Heart right ventricle (tissue), 16 donors: ENCODE data around the gene ZNF652. TPM values are rescaled to one million over a fixed set of nuclear protein-coding genes. Genes with fewer than 3 reads are reported as not detected.
"Not testable (repeated sequence)": the region's sequence is repeated elsewhere in the genome, so short reads cannot be mapped to it uniquely, and the experiment has no call there.

Experiments
- ATAC-seq, 8 donors: fragments of 200-7000 bp; cut with Tn5 transposase; one replicate each; pipeline ENCODE4 v1.9.1; 2020; ENCODE audit warnings: mild to moderate bottlenecking in 8 of 8, moderate library complexity in 8 of 8, moderate number of reproducible peaks in 1 of 8
- DNase-seq, 2 donors: peaks; one replicate each; pipeline ENCODE4 v3.0.0-alpha.2; 2020
- H3K27ac ChIP-seq, 10 donors: fragments of 200-600 bp; sonication (generic) in 2 of 10; one replicate each; pipeline versions ENCODE4 v1.5.0 to v1.8.0; 2020 to 2022; ENCODE audit warnings: mild to moderate bottlenecking in 3 of 10
- H3K27me3 ChIP-seq, 7 donors: fragments of 200-600 bp; one replicate each; pipeline ENCODE4 v1.8.0; 2021 to 2022; ENCODE audit warnings: mild to moderate bottlenecking in 2 of 7
- H3K36me3 ChIP-seq, 9 donors: fragments of 200-600 bp; sonication (generic) in 1 of 9; one replicate each; pipeline versions ENCODE4 v1.5.0 to v1.8.0; 2020 to 2022; ENCODE audit warnings: mild to moderate bottlenecking in 2 of 9
- H3K4me1 ChIP-seq, 9 donors: fragments of 200-600 bp; sonication (generic) in 1 of 9; one replicate each; pipeline versions ENCODE4 v1.5.0 to v1.8.0; 2020 to 2022; ENCODE audit warnings: mild to moderate bottlenecking in 4 of 9
- H3K4me3 ChIP-seq, 10 donors: fragments of 200-600 bp; sonication (generic) in 2 of 10; one replicate each; pipeline versions ENCODE4 v1.5.0 to v1.8.0; 2020 to 2022; ENCODE audit warnings: mild to moderate bottlenecking in 7 of 10, moderate library complexity in 2 of 10
- H3K9me3 ChIP-seq, 11 donors: fragments of 200-600 bp in 10 of 11; sonication (generic) in 2 of 11; one replicate each; pipeline versions ENCODE4 v1.5.0 to v1.8.0; 2013 to 2022; ENCODE audit warnings: mild to moderate bottlenecking in 2 of 11, control low read depth in 1 of 11, moderate library complexity in 1 of 11
- WGBS, 2 donors: extraction: QIAGEN DNeasy Blood & Tissue Kit; methylation state at CpG; one replicate each; pipeline ENCODE4 v1.1.7; 2013; ENCODE audit warnings: inconsistent platforms in 1 of 2; 5-methylcytosine and 5-hydroxymethylcytosine counted together
- intact Hi-C, 10 donors: fragments of 100-400 bp; cut with DNase I; formaldehyde crosslinking; loops; one replicate each; pipeline versions ENCODE4 v1.11.1 to v1.14.2; 2022
- polyA plus RNA-seq, 2 donors: library from polyadenylated mRNA; stranded (reverse); fragments of 200-250 nt; gene quantifications; one replicate each; pipeline ENCODE4 v1.2.3, GENCODE V29; 2013
- total RNA-seq, 10 donors: library from RNA; stranded (reverse); fragmentation: NEBNext Ultra II Directional in 3 of 10; extraction: Animal tissue kit (Norgen Biotek cat#: 25700) in 3 of 10; gene quantifications; one replicate each; pipeline versions ENCODE4 v1.2.1 to v1.2.4, GENCODE V29; 2021 to 2023
- TF ChIP-seq, protein P1 (sequence below), 9 donors: fragments of 200-600 bp; sonication (generic) in 2 of 9; IDR thresholded peaks; one replicate each; pipeline versions ENCODE4 v1.5.0 to v1.8.0; 2021 to 2022; ENCODE audit warnings: antibody characterized with exemption in 9 of 9, mild to moderate bottlenecking in 5 of 9, moderate library complexity in 1 of 9
- donor health status: Arrhythmogenic right ventricular cardiomyopathy.
- donor health status: ischemic (EF 13 %, LVEDD 7.1; RV severe dilation, severe dysfunction).
- donor health status: healthy with polysubstance abuse.
- donor health status: DM: no; HTN: yes; CAD: no.
- donor health status: DM: no; HTN: no; CAD: no.
- donor health status: ischemic (EF 25% LVEDD 6.9; RV normal size, moderate dysfunction).
- donor health status: ischemic (EF 25% LVEDD 5.7; RV mildly dilated, moderate dysfunction).
- donor health status: healthy.
- donor health status: DM: yes; HTN: yes; CAD: no.
- donor health status: Ischemic cardiomyopathy.
- donor health status: ischemic (EF 35%, LVEDD 5.7; RV mildly dilated, moderate dysfunction).
- donor health status: nonischemic (EF 11% LVEDD 7.7; RV severe dilation, severe dysfunction).
- donor health status: DM: yes; HTN: yes; CAD: no.
- donor health status: PGD.
- donor health status: ischemic (EF 29% LVEDD 5.4; RV normal size, mild dysfunction).
- donor health status: nonischemic (EF 23%, LVEDD 6.1; RV moderate dilation, normal function).

ZNF652 gene
- total and polyA plus RNA-seq, 12 donors: 5.2 to 35.6 (median 19.6) TPM

GRCh38 chr17:49280061-49280460 is 82.0 kb downstream of the ZNF652 start:
- peaks cover 0 to 6% (median 0%) of the 10 kb centered on the region in 11 donors for H3K9me3 ChIP-seq
- no peak overlapping the region for H3K27ac ChIP-seq
- DNase-seq (no peak), ATAC-seq (no peak)
- H3K27me3 ChIP-seq: no peaks in the 10 kb centered on the region
- H3K4me3 ChIP-seq: no peak overlapping the region
- intact Hi-C loops: no loop called here
- H3K36me3 ChIP-seq: no peaks in the 10 kb centered on the region
- 92 to 95% methylated on average over 5 of the region's 5 CpGs for WGBS, 2 donors
- TF ChIP-seq, protein P1, sequence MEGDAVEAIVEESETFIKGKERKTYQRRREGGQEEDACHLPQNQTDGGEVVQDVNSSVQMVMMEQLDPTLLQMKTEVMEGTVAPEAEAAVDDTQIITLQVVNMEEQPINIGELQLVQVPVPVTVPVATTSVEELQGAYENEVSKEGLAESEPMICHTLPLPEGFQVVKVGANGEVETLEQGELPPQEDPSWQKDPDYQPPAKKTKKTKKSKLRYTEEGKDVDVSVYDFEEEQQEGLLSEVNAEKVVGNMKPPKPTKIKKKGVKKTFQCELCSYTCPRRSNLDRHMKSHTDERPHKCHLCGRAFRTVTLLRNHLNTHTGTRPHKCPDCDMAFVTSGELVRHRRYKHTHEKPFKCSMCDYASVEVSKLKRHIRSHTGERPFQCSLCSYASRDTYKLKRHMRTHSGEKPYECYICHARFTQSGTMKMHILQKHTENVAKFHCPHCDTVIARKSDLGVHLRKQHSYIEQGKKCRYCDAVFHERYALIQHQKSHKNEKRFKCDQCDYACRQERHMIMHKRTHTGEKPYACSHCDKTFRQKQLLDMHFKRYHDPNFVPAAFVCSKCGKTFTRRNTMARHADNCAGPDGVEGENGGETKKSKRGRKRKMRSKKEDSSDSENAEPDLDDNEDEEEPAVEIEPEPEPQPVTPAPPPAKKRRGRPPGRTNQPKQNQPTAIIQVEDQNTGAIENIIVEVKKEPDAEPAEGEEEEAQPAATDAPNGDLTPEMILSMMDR (IDR thresholded peaks at IDR 0.05): no peak
- no peaks in the 10 kb centered on the region for H3K4me1 ChIP-seq

GRCh38 chr17:49279263-49280015 is 82.6 kb downstream of the ZNF652 start:
- H3K27ac ChIP-seq, H3K4me3 ChIP-seq, ATAC-seq, H3K9me3 ChIP-seq, H3K4me1 ChIP-seq, H3K27me3 ChIP-seq, intact Hi-C loops, H3K36me3 ChIP-seq, DNase-seq: not testable (repeated sequence)
- WGBS, 2 donors: 91 to 92% methylated on average over 11 of the region's 11 CpGs

DNA sequence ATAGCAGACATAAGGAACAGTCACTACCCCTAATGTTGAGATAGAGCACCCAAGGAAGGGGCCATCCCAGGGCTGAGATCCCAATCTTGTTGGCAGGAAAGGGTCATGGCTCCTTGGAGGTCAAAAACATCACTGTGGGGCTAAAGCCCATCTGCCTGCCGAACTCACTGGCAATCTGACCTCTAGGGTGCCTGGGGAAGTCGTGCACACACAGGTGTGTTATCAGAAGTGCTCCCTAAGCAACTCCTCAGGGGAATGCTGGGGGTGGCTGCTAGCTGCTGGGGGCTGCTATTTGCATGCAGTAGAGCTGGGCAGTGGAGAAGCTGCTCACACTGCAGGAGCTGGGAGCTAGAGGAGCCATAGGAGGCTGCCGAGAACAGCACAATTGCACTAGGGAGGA is 84.0 kb downstream of the ZNF652 start:
- no peaks in the 10 kb centered on the region for H3K4me1 ChIP-seq
- no peak for DNase-seq
- no peak overlapping the region for H3K27ac ChIP-seq
- 37 to 44% methylated on average over 3 of the region's 3 CpGs for WGBS, 2 donors
- H3K27me3 ChIP-seq: no peaks in the 10 kb centered on the region
- no peak overlapping the region for H3K4me3 ChIP-seq
- no peak for ATAC-seq
- TF ChIP-seq, protein P1 (IDR thresholded peaks at IDR 0.05): no peak
- peaks cover 0 to 6% (median 0%) of the 10 kb centered on the region in 11 donors for H3K9me3 ChIP-seq
- no peaks in the 10 kb centered on the region for H3K36me3 ChIP-seq
- intact Hi-C loops: no loop called here

GRCh38 chr17:49277638-49278037 is 84.4 kb downstream of the ZNF652 start:
- ATAC-seq (no peak), DNase-seq (no peak)
- no peaks in the 10 kb centered on the region for H3K36me3 ChIP-seq
- no peak overlapping the region for H3K27ac ChIP-seq
- H3K4me3 ChIP-seq: no peak overlapping the region
- no peaks in the 10 kb centered on the region for H3K27me3 ChIP-seq
- intact Hi-C loops: no loop called here
- TF ChIP-seq, protein P1 (IDR thresholded peaks at IDR 0.05): no peak
- WGBS, 2 donors: 92 to 95% methylated on average over 13 of the region's 13 CpGs
- H3K9me3 ChIP-seq: peaks cover 0 to 6% (median 0%) of the 10 kb centered on the region in 11 donors
- no peaks in the 10 kb centered on the region for H3K4me1 ChIP-seq

- ATAC-seq, H3K4me1 ChIP-seq, H3K4me3 ChIP-seq, DNase-seq, H3K27ac ChIP-seq, H3K36me3 ChIP-seq, H3K27me3 ChIP-seq, H3K9me3 ChIP-seq, intact Hi-C loops: not testable (repeated sequence)
- WGBS, 2 donors: 95 to 97% methylated on average over 12 of the region's 12 CpGs
Measured at GRCh38 chr17:49275981-49276380, 86.1 kb downstream of the ZNF652 start.
